ENCODE data around the gene GPR108.
"Not testable (repeated sequence)": the region's sequence is repeated elsewhere in the genome, so short reads cannot be mapped to it uniquely, and the experiment has no call there.

Gene GPR108

DNA sequence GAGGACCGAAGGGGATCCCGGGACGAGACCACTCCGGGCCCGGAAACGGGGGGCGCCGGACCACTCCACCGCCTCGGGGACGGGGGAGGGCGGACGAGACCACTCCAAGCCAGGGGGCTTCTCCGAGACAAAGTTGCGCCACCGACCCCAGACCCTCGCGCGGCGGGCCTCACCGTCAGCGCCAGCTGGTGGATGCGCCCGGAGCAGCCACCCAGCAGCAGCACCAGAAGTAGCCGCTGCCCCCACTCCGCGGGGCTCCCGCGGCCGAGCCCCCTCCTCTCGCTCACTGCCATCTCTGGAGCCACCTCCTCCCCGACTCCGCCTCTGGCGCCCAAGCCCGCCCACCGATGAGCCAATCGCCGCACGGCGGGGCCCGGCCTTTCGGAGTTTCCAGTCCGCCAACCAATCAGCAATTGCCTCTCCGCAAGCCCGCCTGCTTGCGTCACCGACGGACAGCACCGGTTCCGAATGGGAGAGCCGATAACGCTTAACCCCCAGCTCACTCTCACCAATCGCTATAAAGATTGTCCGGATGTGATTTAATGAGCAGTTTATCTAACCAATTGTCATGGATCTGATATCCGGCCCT, at the start of gene GPR108:
TSS of gene GPR108 (minus strand) at position 297 of the 589 bp plus-strand sequence. CDS start at position 293, 4 bp downstream.
- Histone ChIP-seq H3K27ac (ENCODE audit: low read length) (peak within 1 kb of the TSS; percentile 80), H3K27me3 (ENCODE audit: insufficient read depth, low read length) (no peaks in the 10 kb centered on the region), H3K36me3 (ENCODE audit: insufficient read depth, low read depth, low read length) (peaks cover 10% of the 10 kb centered on the region; the same call in 1 of the 2 replicates), H3K4me1 (ENCODE audit: insufficient read depth, low read length) (peaks cover 17% of the 10 kb centered on the region), H3K4me3 (ENCODE audit: low read length) (peak within 1 kb of the TSS; percentile 87), H3K9me3 (ENCODE audit: insufficient read depth, low read depth, low read length) (no peaks in the 10 kb centered on the region), H3K9ac (ENCODE audit: low read depth, low read length) (peak within 1 kb of the TSS; percentile 80)

DNA sequence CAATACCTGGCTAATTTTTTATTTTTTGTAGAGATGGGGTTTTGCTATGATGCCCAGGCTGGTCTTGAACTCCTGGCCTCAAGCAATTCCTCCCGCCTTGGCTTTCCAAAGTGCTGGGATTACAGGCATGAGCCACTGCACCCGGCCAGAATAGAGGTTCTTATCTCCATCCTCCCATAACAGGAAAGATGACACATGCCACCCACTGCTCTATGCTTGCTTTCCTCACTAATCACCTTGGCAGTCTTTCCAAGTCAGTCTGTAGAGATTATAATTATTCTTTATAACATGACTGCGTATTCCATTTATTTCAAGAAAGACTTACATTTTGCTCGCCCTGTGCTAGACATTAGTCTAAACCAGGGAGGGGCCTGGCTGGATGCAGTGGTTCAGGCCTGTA, 41.8 kb upstream of the GPR108 start:
- no peaks in the 10 kb centered on the region for H3K4me1 ChIP-seq (ENCODE audit: insufficient read depth, low read length)
- no peak overlapping the region for H3K4me3 ChIP-seq (ENCODE audit: low read length)
- no peaks in the 10 kb centered on the region for H3K9me3 ChIP-seq (ENCODE audit: insufficient read depth, low read depth, low read length)
- H3K27ac ChIP-seq (ENCODE audit: low read length), result no peak overlapping the region
- H3K36me3 ChIP-seq (ENCODE audit: insufficient read depth, low read depth, low read length), result no peaks in the 10 kb centered on the region
- no peak overlapping the region for H3K9ac ChIP-seq (ENCODE audit: low read depth, low read length)
- H3K27me3 ChIP-seq (ENCODE audit: insufficient read depth, low read length), result no peaks in the 10 kb centered on the region

DNA sequence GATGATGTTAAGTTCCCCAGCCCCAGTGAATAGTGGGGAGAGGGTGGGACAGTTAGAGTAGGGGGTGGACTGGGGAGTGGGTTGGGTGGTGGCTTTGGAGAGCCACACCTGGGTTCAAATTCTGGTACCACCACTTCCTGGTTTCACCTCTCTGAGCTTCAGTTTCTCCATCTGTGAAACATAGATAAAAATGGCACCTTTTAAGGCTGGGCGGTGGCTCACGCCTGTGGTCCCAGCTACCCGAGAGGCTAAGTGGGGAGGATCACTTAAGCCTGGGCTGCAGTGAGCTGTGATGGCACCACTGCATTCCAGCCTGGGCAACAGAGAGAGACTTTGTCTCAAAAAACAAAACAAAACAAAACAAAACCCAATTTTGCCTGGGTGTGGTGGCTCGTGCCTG, 41.0 kb upstream of the GPR108 start:
- Histone ChIP-seq H3K4me1 (ENCODE audit: insufficient read depth, low read length) (no peaks in the 10 kb centered on the region), H3K9me3 (ENCODE audit: insufficient read depth, low read depth, low read length) (no peaks in the 10 kb centered on the region), H3K27ac (ENCODE audit: low read length) (no peak overlapping the region), H3K9ac (ENCODE audit: low read depth, low read length) (no peak overlapping the region), H3K36me3 (ENCODE audit: insufficient read depth, low read depth, low read length) (no peaks in the 10 kb centered on the region), H3K4me3 (ENCODE audit: low read length) (no peak overlapping the region), H3K27me3 (ENCODE audit: insufficient read depth, low read length) (no peaks in the 10 kb centered on the region)

DNA sequence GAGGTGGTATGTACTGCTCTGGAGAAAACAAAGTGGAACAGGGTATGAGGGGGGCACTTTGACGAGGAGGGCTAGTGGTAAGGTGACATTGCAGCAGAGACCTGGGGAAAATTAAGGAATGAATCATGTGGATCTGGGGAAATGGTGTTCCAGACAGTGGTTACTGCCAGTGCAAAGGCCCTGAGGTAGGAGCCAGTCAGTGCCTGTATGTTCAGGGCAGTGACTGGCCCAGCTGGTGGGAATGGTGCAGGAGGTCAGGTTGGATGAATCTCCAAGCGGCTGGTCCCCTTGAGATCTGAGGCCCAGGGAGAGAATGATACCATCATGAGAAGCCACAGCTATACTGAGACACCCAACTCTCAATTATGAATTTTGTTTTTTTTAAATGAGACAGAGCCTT, 40.1 kb upstream of the GPR108 start:
- H3K4me1 ChIP-seq (ENCODE audit: insufficient read depth, low read length), result no peaks in the 10 kb centered on the region
- no peaks in the 10 kb centered on the region for H3K36me3 ChIP-seq (ENCODE audit: insufficient read depth, low read depth, low read length)
- H3K9me3 ChIP-seq (ENCODE audit: insufficient read depth, low read depth, low read length), result no peaks in the 10 kb centered on the region
- no peak overlapping the region for H3K4me3 ChIP-seq (ENCODE audit: low read length)
- no peak overlapping the region for H3K27ac ChIP-seq (ENCODE audit: low read length)
- H3K27me3 ChIP-seq (ENCODE audit: insufficient read depth, low read length), result no peaks in the 10 kb centered on the region
- H3K9ac ChIP-seq (ENCODE audit: low read depth, low read length), result no peak overlapping the region

DNA sequence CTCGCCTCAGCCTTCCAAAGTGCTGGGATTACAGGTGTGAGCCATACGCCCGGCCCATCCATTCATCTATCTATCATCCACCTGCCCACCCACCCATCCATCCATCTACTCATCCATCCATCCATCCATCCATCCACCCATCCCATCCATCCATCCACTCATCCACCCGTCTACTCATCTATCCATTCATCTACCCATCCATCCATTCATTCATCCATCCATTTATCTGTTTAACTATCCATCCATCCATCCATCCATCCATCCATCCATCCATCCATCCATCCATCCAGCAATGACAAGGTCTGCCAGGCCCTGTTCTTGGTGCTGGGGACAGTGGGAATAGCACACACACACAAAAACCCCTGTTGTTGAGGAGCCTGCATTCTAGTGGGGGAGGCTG, 39.6 kb upstream of the GPR108 start:
- H3K4me3 ChIP-seq (ENCODE audit: low read length), result no peak overlapping the region
- no peaks in the 10 kb centered on the region for H3K4me1 ChIP-seq (ENCODE audit: insufficient read depth, low read length)
- no peak overlapping the region for H3K9ac ChIP-seq (ENCODE audit: low read depth, low read length)
- H3K27ac ChIP-seq (ENCODE audit: low read length), result no peak overlapping the region
- H3K27me3 ChIP-seq (ENCODE audit: insufficient read depth, low read length), result no peaks in the 10 kb centered on the region
- H3K36me3 ChIP-seq (ENCODE audit: insufficient read depth, low read depth, low read length), result no peaks in the 10 kb centered on the region
- H3K9me3 ChIP-seq (ENCODE audit: insufficient read depth, low read depth, low read length), result no peaks in the 10 kb centered on the region

DNA sequence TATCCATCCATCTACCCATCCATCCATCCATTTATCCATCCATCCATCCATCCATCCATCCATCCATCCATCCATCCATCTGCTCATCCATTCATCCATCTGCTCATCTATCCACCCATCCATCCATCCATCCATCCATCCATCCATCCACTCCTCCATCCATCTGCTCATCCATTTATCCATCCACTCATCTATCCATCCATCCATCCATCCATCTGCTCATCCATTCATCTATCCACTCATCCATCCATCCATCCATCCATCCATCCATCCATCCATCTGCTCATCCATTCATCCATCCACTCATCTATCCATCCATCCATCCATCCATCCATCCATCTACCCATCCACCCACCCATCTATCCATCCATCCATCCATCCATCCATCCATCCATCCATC, 38.7 kb upstream of the GPR108 start:
- not testable (repeated sequence) for H3K4me3 ChIP-seq (ENCODE audit: low read length); H3K27me3 ChIP-seq (ENCODE audit: insufficient read depth, low read length); H3K9ac ChIP-seq (ENCODE audit: low read depth, low read length); H3K4me1 ChIP-seq (ENCODE audit: insufficient read depth, low read length); H3K9me3 ChIP-seq (ENCODE audit: insufficient read depth, low read depth, low read length); H3K27ac ChIP-seq (ENCODE audit: low read length); H3K36me3 ChIP-seq (ENCODE audit: insufficient read depth, low read depth, low read length)

DNA sequence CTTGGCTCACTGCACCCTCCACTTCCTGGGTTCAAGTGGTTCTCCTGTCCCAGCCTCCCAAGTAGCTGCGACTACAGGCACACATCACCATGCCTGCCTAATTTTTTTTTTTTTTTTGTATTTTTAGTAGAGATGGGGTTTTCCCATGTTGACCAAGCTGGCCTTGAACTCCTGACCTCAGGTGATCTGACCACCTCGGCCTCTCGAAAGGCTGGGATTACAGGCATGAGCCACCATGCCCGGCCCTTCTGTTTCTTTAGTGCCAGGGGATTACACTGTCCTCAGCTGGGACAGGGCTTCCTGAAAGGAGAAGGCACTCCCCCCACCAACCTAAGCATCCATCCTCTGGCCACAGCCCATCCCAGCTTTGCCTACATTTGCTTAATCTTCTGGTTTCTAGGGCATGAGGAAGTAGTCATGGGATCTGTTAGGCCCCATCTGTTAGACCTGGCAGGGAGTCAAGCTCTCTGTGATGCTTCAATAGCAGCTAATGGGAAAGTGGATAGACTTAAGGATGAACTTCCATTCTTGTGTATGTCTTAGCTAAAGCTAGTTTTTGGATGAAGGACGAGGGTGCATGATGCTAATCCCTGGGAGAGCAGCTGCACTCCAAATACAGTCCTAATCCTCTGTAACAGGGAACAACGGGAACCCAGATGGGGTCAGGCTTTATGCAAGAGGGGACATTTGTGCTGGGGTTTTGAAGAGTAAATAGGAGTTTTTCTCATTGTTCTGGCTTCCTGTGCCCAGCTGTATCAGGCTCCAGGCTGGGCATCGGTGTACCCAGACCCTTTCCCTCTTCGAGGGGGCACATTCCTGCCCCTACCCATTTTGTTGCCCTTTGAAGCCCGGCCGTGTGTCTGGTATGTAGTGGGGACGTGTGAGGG, 37.7 kb upstream of the GPR108 start:
- Histone ChIP-seq H3K9ac (ENCODE audit: low read depth, low read length) (no peak overlapping the region), H3K36me3 (ENCODE audit: insufficient read depth, low read depth, low read length) (no peaks in the 10 kb centered on the region), H3K27ac (ENCODE audit: low read length) (no peak overlapping the region), H3K4me1 (ENCODE audit: insufficient read depth, low read length) (no peaks in the 10 kb centered on the region), H3K27me3 (ENCODE audit: insufficient read depth, low read length) (no peaks in the 10 kb centered on the region), H3K4me3 (ENCODE audit: low read length) (no peak overlapping the region), H3K9me3 (ENCODE audit: insufficient read depth, low read depth, low read length) (no peaks in the 10 kb centered on the region)

DNA sequence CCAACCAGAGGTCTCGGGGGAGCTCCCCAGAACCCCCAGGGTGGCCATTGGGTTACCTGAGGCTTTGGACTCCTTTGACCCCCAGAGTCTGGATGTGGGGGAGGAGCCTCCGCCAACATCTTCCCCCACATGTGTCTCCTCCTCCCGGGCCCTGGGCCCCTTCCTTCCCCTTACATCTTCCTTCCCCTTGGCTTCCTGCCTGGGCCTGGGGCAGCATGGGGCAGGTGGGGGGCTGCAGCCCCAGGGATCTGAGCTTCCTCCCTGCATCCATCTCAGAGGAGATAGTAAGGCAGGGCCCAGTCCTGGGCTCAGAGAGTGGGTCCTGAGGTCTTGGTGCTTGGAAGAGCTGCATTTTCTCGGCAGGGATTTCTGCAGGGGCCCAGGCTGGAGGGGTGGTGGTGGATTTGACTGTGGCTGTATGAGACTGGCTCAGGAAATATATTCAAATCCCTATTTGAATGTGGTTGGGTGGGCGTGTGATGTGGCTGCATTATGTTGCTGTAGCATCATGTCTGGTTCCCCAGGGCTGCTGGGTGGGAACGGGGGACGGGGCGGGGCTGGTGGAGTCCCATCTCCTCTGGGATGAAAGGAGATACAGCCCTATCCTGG, 36.0 kb upstream of the GPR108 start:
- Histone ChIP-seq H3K9me3 (ENCODE audit: insufficient read depth, low read depth, low read length) (no peaks in the 10 kb centered on the region), H3K4me1 (ENCODE audit: insufficient read depth, low read length) (no peaks in the 10 kb centered on the region), H3K9ac (ENCODE audit: low read depth, low read length) (no peak overlapping the region), H3K27me3 (ENCODE audit: insufficient read depth, low read length) (no peaks in the 10 kb centered on the region), H3K27ac (ENCODE audit: low read length) (no peak overlapping the region), H3K4me3 (ENCODE audit: low read length) (no peak overlapping the region), H3K36me3 (ENCODE audit: insufficient read depth, low read depth, low read length) (no peaks in the 10 kb centered on the region)

DNA sequence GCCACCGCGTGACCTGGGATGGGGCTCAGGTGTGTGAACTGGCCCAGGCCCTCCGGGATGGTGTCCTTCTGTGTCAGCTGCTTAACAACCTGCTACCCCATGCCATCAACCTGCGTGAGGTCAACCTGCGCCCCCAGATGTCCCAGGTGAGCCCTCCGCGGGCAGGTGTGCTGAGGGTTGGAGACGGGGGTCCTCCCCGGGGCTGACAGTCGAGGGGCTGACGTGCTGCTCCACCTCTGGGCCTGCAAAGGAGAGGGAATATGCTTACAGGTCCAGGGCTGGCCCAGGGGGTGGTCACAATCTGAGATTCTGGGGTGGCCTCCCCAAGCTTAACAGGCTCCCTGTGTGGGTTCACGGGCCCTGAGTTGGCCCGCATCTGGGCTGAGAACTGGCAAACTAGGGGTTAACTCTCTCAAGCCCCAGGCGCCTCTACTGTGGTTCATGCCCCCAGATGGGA, 35.5 kb upstream of the GPR108 start:
- Histone ChIP-seq H3K9ac (ENCODE audit: low read depth, low read length) (no peak overlapping the region), H3K4me1 (ENCODE audit: insufficient read depth, low read length) (no peaks in the 10 kb centered on the region), H3K4me3 (ENCODE audit: low read length) (no peak overlapping the region), H3K9me3 (ENCODE audit: insufficient read depth, low read depth, low read length) (no peaks in the 10 kb centered on the region), H3K36me3 (ENCODE audit: insufficient read depth, low read depth, low read length) (no peaks in the 10 kb centered on the region), H3K27me3 (ENCODE audit: insufficient read depth, low read length) (no peaks in the 10 kb centered on the region), H3K27ac (ENCODE audit: low read length) (no peak overlapping the region)

DNA sequence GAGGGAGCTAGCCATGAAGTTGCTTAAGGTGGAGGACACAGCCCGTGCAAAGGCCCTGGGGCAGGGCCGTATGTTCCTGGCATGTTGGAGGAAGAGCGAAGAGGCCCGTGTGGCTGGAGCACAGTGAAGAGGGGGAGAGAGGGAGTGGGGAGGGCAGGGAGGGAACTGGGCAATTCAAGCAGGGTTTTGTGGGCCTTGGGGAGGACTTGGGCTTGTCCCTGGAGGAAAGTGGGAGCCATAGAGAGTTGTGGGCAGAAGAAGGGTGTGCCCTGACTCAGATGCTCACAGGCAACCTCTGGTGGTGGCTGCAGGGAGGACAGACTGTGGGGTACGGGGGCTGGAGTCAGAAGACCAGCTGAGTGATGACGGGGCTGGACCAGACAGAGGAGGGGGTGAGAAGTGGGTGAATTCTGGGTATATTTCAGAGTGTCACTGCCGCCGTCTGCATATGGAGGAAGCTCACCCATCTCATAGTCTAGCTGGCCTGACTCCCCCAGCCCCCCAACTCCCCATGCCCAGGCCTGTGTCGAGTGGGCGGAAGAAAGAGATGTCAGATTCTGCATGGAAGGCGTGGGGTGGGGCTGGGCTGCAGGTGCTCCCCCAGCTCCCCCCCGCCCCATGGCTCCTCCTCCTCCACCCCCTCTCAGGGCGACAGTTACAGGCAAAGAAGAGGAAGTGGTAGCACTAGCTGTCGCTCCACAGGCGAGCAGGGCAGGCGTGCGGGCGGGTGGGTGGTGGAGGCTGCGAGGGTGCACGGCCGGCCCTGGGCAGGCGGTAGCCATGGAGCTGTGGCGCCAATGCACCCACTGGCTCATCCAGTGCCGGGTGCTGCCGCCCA, 34.9 kb upstream of the GPR108 start, which contains the start of gene VAV1:
TSS of gene VAV1 (plus strand) at position 681 of the 838 bp plus-strand sequence. CDS start at position 781, 100 bp downstream.
- no peak within 1 kb of the TSS for H3K27ac ChIP-seq (ENCODE audit: low read length)
- H3K27me3 ChIP-seq (ENCODE audit: insufficient read depth, low read length), result peaks cover under 1% of the 10 kb centered on the region; the same call in 1 of the 2 replicates
- no peaks in the 10 kb centered on the region for H3K36me3 ChIP-seq (ENCODE audit: insufficient read depth, low read depth, low read length)
- H3K4me1 ChIP-seq (ENCODE audit: insufficient read depth, low read length), result no peaks in the 10 kb centered on the region
- no peaks in the 10 kb centered on the region for H3K9me3 ChIP-seq (ENCODE audit: insufficient read depth, low read depth, low read length)
- no peak within 1 kb of the TSS for H3K4me3 ChIP-seq (ENCODE audit: low read length)
- H3K9ac ChIP-seq (ENCODE audit: low read depth, low read length), result no peak within 1 kb of the TSS

DNA sequence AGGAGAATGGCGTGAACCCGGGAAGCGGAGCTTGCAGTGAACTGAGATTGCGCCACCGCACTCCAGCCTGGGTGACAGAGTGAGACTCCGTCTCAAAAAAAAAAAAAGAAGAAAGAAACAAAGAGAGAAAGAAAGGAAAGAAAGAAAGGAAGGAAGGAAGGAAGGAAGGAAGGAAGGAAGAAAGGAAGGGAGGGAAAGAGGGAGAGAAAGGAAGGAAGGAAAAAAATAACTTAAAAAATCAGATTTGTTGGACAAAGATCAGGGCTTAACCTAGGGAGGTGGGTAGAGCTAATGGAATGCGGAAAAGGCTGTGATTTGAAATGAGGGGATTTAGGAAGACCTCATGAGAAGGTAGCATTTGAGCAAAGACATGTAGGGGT, 34.3 kb upstream of the GPR108 start:
- H3K4me3 ChIP-seq (ENCODE audit: low read length); H3K9me3 ChIP-seq (ENCODE audit: insufficient read depth, low read depth, low read length); H3K4me1 ChIP-seq (ENCODE audit: insufficient read depth, low read length); H3K36me3 ChIP-seq (ENCODE audit: insufficient read depth, low read depth, low read length); H3K9ac ChIP-seq (ENCODE audit: low read depth, low read length); H3K27ac ChIP-seq (ENCODE audit: low read length); H3K27me3 ChIP-seq (ENCODE audit: insufficient read depth, low read length): not testable (repeated sequence)
